Gastrocnemius medialis (tissue), 4 donors: Measurements from ENCODE around the gene NDUFA8.

Experiments used
- POLR2A ChIP-seq, 2 donors: fragments of 450-650 bp; IDR thresholded peaks; one replicate each; pipeline ENCODE4 v1.6.1; 2017; ENCODE audit warnings: antibody characterized with exemption in 2 of 2, mild to moderate bottlenecking in 2 of 2, moderate library complexity in 2 of 2
- TF ChIP-seq, protein P1 (sequence below), 5 experiments: fragments of 450-650 bp in 3 of 5; fragments of 200-600 bp in 2 of 5; sonication (generic) in 2 of 5; IDR thresholded peaks in 4 of 5; conservative IDR thresholded peaks in 1 of 5; 1 replicate in 4 of 5; 2 replicates in 1 of 5; pipeline ENCODE4 v1.5.1; 2016 to 2019; ENCODE audit warnings: antibody characterized with exemption in 5 of 5, mild to moderate bottlenecking in 3 of 5, moderate library complexity in 3 of 5

DNA sequence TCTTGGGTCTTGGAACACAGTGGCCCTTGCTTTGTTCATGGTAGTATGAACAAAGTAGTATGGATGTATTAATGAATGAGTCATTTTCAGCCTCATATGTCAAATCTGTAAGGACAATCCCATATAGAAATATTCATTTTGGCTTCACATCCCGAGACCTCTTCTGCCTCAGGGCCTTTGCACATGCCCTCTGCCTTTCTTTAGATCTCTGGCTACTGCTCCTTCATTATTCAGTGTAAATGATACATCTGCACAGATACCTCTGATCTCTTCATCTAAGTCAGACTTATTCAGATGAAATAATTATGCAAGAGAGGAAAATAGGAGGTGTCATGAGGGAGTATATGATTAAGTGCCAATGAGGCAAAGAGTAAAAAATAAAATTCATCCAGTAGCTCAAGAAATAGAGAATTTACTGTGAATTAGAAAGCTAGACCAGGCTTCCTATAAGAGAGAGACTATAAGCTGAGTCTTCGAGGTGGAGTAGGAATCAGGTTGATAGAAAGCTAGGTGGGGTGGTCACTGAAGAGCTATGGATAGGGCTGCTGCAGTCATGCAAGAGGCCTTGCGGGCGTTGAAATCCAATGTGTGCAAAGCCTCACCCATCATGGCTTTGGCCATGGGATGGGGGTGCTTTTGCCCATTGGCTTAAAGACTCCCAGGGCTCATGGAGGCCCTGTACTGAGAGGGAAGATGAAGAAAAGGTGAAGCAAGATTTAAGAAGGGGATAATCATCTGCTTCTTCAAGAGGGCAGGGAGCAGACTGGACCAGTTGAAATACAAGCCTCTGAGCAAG, 62.8 kb downstream of the NDUFA8 start:
- TF ChIP-seq, protein P1, sequence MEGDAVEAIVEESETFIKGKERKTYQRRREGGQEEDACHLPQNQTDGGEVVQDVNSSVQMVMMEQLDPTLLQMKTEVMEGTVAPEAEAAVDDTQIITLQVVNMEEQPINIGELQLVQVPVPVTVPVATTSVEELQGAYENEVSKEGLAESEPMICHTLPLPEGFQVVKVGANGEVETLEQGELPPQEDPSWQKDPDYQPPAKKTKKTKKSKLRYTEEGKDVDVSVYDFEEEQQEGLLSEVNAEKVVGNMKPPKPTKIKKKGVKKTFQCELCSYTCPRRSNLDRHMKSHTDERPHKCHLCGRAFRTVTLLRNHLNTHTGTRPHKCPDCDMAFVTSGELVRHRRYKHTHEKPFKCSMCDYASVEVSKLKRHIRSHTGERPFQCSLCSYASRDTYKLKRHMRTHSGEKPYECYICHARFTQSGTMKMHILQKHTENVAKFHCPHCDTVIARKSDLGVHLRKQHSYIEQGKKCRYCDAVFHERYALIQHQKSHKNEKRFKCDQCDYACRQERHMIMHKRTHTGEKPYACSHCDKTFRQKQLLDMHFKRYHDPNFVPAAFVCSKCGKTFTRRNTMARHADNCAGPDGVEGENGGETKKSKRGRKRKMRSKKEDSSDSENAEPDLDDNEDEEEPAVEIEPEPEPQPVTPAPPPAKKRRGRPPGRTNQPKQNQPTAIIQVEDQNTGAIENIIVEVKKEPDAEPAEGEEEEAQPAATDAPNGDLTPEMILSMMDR (IDR thresholded peaks at IDR 0.05 in 4 of 5, conservative IDR thresholded peaks at IDR 0.05 in 1 of 5): no peak
- TF ChIP-seq POLR2A (IDR thresholded peaks at IDR 0.05): no peak
